ENCODE data around the gene FOXL3.
"Not testable (repeated sequence)": the region's sequence is repeated elsewhere in the genome, so short reads cannot be mapped to it uniquely, and the experiment has no call there.

Gene FOXL3

DNA sequence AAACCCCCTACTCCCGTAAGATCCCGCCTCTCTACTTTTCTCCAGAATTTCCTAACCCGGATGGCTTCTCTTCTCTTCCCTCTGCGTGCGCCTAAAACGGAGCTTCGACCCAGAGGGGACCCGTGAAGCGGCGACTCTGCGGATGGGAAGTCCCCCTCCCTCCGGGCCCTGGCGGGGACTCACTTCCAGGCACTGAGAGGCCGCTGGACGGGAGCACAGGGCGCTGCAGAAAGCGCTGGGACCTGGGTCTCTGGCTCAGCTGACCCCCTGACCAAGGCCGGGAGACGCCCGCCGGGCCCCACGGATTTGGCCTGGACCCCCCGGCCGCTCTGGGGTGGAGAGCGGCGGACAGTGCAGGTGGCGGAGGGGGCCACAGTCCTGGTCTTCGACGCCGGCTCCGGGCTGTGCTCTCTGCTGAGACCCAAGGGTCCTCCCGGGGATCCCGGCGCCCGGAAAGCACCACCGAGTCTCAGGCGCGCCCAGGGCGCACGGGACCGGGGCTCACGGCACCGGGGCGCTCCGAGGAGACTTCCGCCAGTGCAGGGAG lies 688 bp upstream of the FOXL3 start:
- no peak for DNase-seq (ENCODE audit: low spot score)

DNA sequence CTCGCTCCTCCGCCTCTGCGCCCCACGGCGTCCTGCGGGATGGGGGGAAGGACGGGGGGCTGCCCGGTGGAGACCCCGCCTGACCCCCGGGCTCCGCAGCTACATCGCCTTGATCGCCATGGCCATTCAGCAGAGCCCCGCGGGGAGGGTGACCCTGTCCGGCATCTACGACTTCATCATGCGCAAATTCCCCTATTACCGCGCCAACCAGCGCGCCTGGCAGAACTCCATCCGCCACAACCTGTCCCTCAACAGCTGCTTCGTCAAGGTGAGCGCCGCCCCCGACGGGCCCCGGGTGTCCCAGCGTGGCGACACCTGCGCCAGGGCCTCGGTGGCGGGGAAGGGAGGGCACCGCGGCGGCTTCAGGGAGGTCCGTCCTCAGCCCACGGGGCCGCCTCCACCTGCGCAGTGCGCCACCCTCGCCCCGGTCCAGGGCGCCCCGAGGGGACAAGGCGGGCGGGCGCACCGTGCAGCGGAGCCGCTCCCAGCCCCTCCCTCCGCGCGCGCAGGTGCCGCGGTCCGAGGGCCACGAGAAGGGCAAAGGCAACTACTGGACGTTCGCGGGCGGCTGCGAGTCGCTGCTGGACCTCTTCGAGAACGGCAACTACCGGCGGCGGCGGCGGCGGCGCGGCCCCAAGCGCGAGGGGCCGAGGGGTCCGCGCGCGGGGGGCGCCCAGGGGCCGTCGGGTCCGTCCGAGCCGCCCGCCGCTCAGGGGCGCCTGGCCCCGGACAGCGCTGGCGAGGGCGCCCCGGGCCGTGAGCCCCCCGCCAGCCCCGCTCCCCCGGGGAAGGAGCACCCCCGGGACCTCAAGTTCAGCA lies 793 bp downstream of the FOXL3 start:
- no peak for DNase-seq (ENCODE audit: low spot score)

DNA sequence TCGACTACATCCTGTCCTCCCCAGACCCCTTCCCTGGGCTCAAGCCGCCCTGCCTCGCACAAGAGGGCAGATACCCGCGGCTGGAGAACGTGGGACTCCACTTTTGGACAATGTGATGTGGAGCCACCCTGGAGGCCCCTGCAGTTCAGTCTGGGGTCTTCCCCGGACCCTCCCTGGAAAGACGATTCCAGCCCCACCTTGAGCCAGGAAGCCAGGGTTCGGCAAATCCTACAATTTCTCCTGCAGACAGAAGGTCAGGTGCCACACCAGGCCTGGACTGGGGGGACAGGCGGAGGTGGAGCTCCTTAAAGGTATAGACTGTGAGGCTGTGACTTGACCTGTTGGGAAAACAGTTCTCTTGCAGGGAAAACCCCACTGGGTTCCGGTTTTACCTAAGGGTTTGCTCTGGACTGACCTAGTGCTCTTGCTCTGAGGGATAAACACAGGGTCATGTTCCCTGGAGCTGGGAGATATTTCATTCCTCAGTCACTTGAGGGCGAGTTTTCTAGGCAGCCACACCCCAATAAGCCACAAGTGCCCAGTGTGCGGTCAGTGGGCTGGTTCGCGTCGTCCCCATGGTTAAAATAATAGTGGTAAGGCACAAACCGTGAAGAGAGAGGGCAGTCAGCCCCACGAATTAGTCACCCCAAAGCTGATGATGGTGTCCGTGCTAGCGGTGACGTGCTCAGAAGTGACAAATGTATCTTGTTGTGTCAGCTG lies 1.6 kb downstream of the FOXL3 start:
- no peak for DNase-seq (ENCODE audit: low spot score)

DNA sequence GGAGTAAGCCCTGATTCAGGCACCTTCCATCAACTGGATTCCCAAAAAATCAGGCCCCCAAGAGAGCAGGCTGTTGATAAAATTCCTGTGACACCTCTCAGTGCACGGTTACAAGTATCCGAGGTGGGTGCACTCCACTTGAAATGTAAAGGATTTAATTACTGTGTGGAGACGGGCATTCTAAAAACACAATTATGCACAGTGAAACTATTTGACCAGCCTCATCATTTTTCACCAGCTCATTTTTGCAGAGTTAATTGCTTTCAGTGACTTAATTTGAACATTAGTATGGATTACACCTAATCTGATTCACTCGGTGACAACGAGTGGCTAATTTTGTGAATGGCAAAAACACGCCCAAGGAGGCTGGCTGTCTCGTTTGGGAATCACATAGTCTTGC lies 2.3 kb downstream of the FOXL3 start:
- DNase-seq (ENCODE audit: low spot score) = no peak

DNA sequence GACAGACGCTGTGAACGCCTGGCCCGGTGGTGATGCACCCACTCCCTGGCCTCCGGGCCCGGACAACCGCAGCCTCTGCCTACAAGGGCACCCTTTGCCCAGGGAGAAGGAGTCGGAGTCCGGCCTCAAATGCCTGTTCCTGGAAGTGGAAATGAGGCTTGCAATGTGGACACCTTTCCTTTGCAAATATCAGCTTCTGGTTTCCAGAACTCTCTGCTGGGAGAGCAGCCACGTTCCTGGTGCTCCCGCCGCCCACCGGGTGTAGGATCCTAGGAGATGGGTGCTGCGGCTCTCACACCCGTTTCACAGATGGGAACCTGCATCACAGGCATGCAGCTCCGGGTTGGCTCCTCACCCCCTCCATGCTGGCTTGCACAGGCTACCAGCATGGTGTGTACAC lies 2.9 kb downstream of the FOXL3 start:
- DNase-seq (ENCODE audit: low spot score) = no peak

DNA sequence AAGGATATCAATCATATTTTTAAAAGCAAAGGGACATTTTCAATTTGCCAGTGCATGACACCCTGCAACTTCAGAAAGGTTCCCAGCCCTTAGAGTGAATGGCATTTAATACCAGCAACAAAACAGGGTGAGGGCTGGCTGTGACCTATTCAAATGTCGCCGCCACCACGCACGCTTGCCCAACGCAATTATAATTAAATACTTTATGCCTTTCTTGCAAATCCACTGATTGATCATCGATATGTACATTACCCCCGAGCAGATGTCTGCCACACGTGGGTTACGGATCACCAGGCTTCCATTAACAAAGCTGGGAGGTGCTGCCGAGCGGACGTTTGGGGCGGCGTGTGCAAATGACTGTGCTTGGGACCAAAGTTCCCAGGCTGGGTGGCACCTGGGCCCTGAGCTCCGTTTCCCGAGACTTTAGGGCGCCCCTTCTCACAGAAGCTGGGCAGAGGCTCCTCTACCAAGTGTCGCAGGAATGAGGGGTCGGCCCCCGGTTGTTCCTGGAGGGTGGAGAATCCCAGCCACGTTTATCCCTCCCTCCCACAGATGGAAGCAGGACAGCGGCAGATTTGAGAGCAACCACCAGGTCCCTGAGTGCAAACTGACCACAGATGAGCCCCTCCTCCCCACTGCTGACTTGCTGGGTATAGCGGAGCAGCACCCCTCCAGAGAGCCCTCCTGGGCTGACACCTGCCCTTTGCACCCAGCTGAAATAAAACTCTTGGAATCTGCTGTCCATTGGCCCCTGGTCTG lies 3.9 kb downstream of the FOXL3 start:
- no peak for DNase-seq (ENCODE audit: low spot score)

DNA sequence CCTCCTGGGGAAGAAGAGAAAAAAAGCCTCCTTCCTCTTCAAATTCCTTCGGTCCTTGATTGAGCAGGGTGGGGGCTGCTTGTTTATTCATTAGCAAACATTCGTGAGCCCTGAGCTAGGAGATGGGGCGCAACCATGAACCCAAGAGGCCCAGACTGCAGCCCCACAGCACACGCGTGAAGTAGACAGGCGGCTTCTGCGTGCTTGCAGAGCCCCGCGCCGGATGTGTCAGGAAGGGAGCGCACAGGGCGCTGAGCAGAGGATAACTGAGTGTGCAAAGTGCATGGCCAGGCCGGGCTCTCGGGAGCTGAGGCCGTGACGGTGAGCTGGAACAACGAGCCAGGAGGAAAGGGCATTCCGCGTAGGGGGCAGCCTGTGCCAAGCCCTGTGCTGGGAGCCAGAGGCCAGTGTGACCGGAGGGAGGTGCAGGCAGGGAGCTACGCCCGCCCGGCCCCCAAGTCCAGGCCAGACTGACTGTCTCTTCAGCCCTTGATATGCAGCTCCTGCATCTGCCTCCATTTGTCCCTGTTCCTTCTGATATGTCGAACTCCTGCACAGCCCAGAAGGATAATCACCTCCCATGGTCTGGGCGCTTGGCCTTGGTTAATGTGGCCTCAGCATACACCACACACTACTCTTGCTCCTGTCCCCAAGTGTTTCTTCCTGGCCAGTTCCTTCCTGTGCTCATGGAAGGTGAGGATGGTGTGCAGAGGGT lies 4.6 kb downstream of the FOXL3 start:
- DNase-seq (ENCODE audit: low spot score) = no peak

DNA sequence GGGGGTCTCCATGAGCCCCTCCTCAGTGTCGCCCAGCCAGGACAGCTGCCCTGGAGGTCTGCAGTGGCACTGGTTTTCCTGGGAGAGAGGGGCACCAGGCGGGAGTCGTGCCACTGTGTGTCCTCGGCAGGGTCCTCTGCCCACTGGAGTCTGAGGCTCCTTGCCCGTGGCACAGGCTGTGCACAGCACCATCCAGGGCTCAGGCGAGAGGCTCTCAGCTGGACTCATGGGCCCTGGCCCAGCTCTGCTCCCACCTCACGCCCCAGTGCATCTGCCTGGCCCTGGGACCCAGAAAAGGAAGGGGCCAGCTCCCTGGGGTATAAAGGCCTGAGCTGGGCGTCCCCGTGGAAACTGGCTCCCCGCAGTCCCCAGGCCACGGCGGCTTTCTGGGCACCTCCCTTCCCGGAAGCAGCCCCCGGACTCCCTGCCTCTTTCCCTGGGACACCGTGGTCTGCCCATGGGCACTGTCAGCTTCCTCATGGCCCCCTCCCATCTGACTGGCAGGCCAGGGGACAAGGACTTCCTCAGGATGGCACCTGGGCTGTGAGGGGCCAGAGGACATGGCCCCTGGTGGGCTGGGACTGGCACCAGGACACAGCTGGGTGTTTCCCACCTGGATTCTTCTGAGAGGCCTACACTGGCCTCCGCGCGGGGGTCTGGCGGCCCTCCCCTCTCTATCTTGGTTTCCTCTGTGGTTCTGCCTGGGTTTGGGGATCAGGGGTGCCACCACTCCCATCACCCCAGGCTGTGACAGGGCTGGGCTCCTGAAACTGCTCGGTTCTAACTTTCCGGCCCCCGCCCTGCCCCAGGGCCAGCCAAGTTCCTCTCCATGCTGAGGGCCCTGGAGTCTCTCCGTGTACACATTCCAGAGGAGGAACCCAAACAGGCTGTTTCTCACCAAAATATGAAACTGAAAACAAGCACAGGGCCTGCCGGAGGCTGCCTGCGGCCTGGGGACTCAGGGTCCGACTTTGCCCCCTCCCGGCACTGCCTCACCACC lies 5.5 kb downstream of the FOXL3 start:
- no peak for DNase-seq (ENCODE audit: low spot score)

DNA sequence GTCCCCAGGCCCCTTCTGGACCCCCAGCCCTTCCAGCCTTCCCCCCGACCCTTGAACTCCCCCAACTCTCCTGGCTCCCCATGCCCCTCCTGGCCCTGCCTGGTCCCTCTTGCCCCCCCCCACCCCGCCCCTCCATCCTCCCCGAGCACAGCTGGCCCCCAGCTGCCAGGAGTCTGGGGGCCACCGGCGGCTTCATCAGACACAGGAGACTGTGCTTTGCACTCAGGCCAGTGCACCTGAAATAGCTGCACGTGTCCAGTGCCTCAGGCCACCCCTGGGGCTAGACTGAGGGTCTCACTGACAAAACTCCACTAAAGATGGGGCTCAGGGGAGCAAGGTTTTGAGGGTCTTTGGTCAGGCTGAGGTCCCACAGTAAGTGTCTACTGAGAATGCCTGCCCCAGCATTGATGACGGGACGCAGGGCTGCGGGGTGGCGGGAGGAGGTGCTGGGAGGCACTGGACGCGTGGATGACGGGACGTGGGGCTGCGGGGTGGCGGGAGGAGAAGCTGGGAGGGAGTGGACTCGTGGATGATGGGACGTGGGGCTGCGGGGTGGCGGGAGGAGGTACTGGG lies 6.5 kb downstream of the FOXL3 start:
- DNase-seq (ENCODE audit: low spot score) = no peak

DNA sequence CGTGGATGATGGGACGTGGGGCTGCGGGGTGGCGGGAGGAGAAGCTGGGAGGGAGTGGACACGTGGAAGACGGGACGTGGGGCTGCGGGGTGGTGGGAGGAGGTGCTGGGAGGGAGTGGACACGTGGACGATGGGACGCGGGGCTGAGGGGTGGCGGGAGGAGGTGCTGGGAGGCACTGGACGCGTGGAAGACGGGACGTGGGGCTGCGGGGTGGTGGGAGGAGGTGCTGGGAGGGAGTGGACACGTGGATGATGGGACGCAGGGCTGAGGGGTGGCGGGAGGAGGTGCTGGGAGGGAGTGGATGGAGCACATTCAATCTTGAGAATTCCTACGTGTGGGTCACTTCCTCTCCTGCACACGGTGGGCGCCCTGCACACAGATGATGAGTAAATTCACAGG lies 7.2 kb downstream of the FOXL3 start:
- DNase-seq (ENCODE audit: low spot score) = not testable (repeated sequence)

DNA sequence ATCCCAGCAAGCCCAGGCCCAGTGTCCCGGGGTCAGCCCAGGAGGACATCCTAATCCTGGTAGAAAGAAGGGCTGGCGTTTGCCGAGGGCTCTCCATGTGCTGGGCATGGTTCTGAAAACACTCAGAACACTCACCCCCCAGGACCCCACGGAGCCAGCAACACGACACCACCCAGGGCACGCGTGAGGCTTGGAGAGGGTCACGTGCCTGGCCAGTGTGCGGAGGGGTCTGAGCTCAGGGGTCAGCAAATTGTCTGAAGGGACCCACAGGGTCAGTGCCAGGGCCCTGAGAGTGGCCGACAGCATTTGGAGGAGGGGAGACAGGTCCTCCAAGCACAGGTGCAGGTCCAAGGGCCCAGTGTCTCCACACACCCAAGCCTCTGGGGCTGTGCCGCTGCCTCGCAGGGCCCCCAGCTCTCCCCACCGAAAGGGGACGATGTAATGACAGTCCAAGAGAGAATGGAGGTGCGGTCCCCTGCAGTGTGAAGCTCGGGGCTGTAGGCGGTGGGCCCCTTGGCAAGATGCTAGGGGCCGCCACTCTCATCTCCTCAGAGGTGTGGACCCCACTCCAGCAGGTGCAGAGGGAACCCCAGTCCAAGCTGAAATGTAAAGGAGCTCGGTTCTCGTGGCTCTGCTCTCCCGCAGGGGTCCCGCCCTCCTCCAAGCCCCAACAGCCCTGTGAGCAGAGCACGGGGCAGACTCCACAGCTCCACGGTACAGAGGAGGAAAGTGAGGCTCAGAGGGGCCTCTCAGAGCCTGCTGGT lies 7.8 kb downstream of the FOXL3 start:
- no peak for DNase-seq (ENCODE audit: low spot score)

DNA sequence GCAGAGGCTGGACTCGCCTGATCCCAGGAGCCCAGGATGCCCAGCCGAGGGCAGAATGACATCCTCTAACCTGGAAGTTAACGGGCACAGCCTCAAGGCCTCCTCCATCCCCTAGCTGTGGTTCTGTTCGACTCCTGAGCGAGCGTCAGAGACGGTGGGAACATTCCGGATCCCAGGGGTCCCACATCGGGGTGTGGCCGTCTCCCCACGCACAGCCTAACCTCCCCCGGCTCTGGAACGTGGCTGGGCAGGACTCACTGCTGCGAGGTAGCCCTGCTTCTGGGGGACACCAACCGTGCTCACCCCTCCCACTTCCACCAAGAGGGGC lies 8.4 kb downstream of the FOXL3 start:
- DNase-seq (ENCODE audit: low spot score) = no peak

DNA sequence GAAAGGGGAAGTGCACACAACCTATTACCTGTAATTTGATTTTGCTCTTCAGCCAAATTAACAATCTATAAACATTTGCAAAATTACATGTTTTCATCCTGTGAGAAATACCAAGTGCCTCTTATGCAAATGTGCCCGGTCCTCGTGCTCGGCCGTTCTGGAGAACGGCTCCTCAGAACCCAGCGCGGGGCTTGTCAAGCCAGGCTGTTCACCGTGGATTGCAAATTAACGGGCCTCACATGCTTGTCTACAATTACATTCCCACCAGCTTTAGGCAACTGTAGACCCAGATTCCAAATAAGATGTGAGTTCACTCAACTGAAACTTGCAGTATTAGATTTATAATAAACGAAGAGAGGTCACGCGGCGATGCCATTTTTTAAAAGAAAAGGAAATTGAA lies 8.8 kb downstream of the FOXL3 start:
- no peak for DNase-seq (ENCODE audit: low spot score)

DNA sequence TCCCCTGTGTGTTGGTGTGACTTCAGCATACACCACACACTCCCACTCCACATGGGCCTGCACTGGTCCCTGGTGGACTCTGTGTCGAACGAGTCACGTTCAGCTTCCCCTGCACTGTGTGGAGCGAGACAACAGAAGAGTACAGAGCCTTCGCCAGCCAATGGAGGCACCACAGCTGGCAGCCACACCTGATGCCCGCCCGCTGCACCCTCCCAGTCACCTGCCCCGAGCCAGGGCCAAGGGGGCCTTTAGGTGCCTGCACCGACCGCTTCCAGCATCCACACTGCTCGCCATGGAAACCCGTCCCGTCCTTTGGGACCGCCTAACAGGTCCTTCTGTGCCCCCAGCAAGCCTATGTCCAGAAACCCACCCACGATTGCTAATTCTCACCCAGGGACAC lies 9.2 kb downstream of the FOXL3 start:
- no peak for DNase-seq (ENCODE audit: low spot score)

DNA sequence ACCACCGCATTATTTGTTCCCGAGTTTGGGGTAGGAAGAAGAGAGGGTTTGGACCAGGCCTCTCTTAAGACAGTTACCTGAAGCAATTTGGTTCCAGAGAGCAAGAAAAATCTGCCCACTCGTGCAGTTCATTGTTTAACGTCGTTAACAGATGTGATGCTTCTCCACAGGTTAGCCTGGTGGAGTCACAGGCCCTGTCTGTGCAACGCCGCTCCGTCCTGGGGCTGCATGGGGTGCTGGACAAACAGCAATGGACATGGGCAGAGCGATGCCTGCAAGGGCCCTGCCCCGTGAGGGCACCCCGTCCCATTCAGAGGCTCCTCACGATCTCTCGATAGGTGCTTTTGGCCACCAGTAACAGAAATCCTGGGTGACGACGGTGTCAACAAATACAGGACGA lies 9.7 kb downstream of the FOXL3 start:
- DNase-seq (ENCODE audit: low spot score) = no peak

DNA sequence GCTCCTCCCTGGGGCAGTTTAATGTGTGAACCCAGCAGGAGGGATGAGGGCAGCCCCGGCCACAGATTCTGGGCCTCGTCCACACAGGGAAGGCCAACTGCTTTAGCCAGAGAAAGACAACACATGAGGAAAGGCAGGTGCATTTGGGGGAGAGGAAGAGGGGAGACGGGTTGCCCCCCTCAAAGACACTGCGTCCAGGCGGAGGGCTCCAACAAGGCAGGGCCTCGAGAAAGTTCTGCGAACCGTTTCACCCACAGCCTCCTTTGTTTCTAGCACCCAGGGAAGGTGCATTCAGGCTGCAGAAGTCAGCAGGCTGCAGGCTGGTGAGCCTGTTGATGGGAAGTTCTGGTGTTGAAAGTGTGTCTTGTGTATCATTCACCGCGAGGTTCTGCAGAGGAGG lies 10.1 kb downstream of the FOXL3 start:
- DNase-seq (ENCODE audit: low spot score) = no peak

DNA sequence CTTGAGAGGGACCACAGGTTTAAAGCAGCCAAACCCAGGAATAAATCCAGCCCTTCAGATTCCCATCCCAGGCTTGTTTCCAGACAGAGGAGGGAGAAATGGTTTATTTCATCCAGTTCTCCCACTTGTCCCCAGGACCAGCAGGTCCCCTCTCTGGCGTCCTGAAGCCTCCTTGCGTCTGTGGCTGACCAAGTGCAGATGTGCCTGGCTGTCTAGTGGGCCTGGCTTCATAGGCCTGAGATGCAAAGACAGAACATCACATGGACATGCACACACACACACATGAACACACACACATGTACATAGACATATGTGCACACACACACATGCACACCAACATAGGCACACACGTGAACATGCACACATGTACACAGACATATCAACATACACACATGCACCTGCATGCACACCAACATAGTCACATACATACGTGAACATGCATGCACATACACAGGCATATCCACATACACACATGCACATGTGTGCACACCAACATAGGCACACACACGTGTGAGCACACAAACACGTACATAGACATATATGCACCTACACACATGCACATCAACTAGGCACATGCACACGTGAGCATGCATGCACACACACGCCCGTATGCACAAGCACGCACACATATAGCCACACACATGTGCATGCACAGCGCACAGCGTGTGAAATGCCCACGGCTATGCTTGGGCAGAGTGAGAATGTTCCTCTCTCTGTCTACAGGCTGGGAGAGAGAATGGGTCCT lies 10.7 kb downstream of the FOXL3 start:
- no peak for DNase-seq (ENCODE audit: low spot score)

DNA sequence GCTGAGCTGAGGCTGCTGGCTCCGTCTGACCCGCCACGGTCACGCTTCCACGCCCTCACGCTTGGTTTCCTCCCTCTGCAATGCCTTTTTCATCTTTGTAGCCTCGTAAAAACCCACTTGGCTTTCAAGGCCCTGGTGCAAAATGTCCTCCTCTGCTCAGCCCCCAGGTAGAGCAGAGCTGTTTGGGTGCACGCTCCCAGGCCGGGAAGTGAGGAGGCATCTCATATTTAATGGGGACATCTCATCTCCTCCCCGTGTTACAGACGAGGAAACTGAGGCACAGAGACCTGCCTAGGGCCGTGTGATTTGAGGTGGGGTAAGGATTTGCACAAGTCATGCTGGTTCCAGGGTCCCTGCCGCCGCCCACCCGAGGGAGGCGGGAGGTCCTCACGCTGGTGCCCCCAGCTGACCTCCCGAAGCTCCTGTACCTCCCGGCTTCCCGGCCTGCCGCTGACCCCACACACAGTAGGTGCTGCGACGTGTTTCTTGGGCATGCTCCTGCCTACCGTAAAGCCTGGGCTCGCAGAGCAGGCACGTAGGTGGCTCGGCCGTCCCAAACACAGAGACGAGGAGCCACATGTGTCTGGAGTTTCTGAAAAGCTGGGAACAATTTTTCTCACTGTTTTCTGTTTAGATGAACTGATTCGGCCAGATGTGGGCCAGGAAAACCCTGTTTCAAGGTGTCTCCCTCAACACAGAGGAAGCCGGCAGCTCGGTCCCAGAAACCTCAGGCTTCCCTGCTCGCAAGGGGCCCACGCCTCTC lies 11.5 kb downstream of the FOXL3 start:
- DNase-seq (ENCODE audit: low spot score) = no peak

All from putamen (tissue), 1 donor.